ENCODE measurements around the gene PDE4C. TPM values are rescaled to one million over a fixed set of nuclear protein-coding genes. Genes with fewer than 3 reads are reported as not detected.

Gene PDE4C
- polyA plus RNA-seq, 1 donor from 2014 or later: 1.6 TPM

DNA sequence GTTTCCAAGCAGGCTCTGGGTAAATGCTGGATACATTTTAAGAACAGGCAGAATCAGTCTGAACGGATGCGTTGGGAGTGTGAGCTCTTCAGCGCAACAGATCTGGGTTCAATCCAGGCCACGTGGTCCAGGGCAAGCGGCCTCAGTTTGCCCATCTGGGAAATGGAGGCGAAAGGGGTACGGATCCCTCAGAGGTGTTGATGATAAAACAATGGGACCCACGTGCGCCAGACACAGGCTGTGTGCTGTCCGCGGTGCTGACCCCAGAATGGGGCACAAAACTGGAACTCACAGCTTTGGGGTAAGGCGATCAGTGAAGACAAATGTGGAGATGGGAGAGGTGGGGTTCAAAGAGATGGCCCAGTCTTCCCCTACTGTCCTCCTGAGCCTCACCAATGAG is 13.1 kb upstream of the PDE4C start:
- no peak overlapping the region for H3K4me3 ChIP-seq (ENCODE audit: low read length)
- H3K9me2 ChIP-seq (ENCODE audit: insufficient read depth, low read length): no peaks in the 10 kb centered on the region
- H4K20me1 ChIP-seq (ENCODE audit: insufficient read depth): no peaks in the 10 kb centered on the region
- H3K9ac ChIP-seq (ENCODE audit: low read length): no peak overlapping the region
- H3K4me2 ChIP-seq (ENCODE audit: low read length): no peak overlapping the region
- TF ChIP-seq EZH2 (IDR thresholded peaks at IDR 0.05; ENCODE audit: borderline replicate concordance, insufficient read depth, low read length, poor library complexity, severe bottlenecking) (no peak), RAD21 (conservative IDR thresholded peaks at IDR 0.05) (no peak), SMC3 (conservative IDR thresholded peaks at IDR 0.05; ENCODE audit: poor library complexity) (no peak), POLR2AphosphoS5 (IDR thresholded peaks at IDR 0.05) (no peak), TAF1 (IDR thresholded peaks at IDR 0.05; ENCODE audit: low read depth) (no peak), EP300 (conservative IDR thresholded peaks at IDR 0.05; ENCODE audit: poor library complexity, severe bottlenecking) (no peak), MXI1 (conservative IDR thresholded peaks at IDR 0.05; ENCODE audit: poor library complexity, severe bottlenecking) (no peak)
- TF ChIP-seq, protein P1, sequence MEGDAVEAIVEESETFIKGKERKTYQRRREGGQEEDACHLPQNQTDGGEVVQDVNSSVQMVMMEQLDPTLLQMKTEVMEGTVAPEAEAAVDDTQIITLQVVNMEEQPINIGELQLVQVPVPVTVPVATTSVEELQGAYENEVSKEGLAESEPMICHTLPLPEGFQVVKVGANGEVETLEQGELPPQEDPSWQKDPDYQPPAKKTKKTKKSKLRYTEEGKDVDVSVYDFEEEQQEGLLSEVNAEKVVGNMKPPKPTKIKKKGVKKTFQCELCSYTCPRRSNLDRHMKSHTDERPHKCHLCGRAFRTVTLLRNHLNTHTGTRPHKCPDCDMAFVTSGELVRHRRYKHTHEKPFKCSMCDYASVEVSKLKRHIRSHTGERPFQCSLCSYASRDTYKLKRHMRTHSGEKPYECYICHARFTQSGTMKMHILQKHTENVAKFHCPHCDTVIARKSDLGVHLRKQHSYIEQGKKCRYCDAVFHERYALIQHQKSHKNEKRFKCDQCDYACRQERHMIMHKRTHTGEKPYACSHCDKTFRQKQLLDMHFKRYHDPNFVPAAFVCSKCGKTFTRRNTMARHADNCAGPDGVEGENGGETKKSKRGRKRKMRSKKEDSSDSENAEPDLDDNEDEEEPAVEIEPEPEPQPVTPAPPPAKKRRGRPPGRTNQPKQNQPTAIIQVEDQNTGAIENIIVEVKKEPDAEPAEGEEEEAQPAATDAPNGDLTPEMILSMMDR (IDR thresholded peaks at IDR 0.05; ENCODE audit: poor library complexity, severe bottlenecking): no peak
- TF ChIP-seq, protein P2, sequence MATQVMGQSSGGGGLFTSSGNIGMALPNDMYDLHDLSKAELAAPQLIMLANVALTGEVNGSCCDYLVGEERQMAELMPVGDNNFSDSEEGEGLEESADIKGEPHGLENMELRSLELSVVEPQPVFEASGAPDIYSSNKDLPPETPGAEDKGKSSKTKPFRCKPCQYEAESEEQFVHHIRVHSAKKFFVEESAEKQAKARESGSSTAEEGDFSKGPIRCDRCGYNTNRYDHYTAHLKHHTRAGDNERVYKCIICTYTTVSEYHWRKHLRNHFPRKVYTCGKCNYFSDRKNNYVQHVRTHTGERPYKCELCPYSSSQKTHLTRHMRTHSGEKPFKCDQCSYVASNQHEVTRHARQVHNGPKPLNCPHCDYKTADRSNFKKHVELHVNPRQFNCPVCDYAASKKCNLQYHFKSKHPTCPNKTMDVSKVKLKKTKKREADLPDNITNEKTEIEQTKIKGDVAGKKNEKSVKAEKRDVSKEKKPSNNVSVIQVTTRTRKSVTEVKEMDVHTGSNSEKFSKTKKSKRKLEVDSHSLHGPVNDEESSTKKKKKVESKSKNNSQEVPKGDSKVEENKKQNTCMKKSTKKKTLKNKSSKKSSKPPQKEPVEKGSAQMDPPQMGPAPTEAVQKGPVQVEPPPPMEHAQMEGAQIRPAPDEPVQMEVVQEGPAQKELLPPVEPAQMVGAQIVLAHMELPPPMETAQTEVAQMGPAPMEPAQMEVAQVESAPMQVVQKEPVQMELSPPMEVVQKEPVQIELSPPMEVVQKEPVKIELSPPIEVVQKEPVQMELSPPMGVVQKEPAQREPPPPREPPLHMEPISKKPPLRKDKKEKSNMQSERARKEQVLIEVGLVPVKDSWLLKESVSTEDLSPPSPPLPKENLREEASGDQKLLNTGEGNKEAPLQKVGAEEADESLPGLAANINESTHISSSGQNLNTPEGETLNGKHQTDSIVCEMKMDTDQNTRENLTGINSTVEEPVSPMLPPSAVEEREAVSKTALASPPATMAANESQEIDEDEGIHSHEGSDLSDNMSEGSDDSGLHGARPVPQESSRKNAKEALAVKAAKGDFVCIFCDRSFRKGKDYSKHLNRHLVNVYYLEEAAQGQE (IDR thresholded peaks at IDR 0.05; ENCODE audit: borderline replicate concordance): no peak
- H3F3A ChIP-seq (ENCODE audit: insufficient read depth, low read length, poor library complexity, severe bottlenecking): no peaks in the 10 kb centered on the region
- H2AFZ ChIP-seq (ENCODE audit: low read depth, low read length): no peak overlapping the region
- no peak overlapping the region for H3K27ac ChIP-seq (ENCODE audit: low read length)
- no peaks in the 10 kb centered on the region for H3K27me3 ChIP-seq (ENCODE audit: insufficient read depth, low read depth, low read length)
- no peaks in the 10 kb centered on the region for H3K79me2 ChIP-seq (replicated peaks; ENCODE audit: insufficient read depth, low read length)
- H3K36me3 ChIP-seq (ENCODE audit: insufficient read depth, low read length): no peaks in the 10 kb centered on the region
- H3K9me3 ChIP-seq (ENCODE audit: low read length): no peaks in the 10 kb centered on the region

DNA sequence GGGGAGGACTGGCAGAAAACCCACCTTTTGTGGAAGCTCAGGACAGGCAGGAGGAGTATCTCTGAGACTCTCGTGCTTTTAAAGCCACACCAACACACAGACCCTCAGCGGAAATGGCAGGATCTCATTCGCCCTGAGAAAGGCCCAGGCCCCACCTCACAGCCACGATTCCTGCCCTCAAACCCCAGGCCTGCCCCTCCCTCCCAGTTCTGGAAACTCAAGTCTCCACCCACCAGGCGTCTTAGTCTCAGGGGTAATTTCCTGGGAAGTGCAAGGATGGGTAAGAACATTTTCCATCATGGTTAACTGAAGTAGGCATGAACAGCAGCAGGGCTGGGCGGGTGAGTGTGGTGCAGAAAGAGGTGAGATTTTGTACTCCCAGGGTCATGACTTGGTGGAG is 8.0 kb upstream of the PDE4C start:
- TF ChIP-seq RAD21 (conservative IDR thresholded peaks at IDR 0.05) (no peak), SMC3 (conservative IDR thresholded peaks at IDR 0.05; ENCODE audit: poor library complexity) (no peak), EP300 (conservative IDR thresholded peaks at IDR 0.05; ENCODE audit: poor library complexity, severe bottlenecking) (no peak), POLR2AphosphoS5 (IDR thresholded peaks at IDR 0.05) (no peak), EZH2 (IDR thresholded peaks at IDR 0.05; ENCODE audit: borderline replicate concordance, insufficient read depth, low read length, poor library complexity, severe bottlenecking) (no peak)
- TF ChIP-seq, protein P1 (IDR thresholded peaks at IDR 0.05; ENCODE audit: poor library complexity, severe bottlenecking): no peak
- TF ChIP-seq, protein P2 (IDR thresholded peaks at IDR 0.05; ENCODE audit: borderline replicate concordance): no peak
- no peak overlapping the region for H2AFZ ChIP-seq (ENCODE audit: low read depth, low read length)
- no peaks in the 10 kb centered on the region for H3K9me2 ChIP-seq (ENCODE audit: insufficient read depth, low read length)
- no peaks in the 10 kb centered on the region for H4K20me1 ChIP-seq (ENCODE audit: insufficient read depth)
- H3K27ac ChIP-seq (ENCODE audit: low read length): no peak overlapping the region
- H3K9me3 ChIP-seq (ENCODE audit: low read length): no peaks in the 10 kb centered on the region
- no peak overlapping the region for H3K4me2 ChIP-seq (ENCODE audit: low read length)
- peak overlapping the region; percentile 80 for H3K4me3 ChIP-seq (ENCODE audit: low read length)
- H3K27me3 ChIP-seq (ENCODE audit: insufficient read depth, low read depth, low read length): peaks cover 27% of the 10 kb centered on the region
- H3K36me3 ChIP-seq (ENCODE audit: insufficient read depth, low read length): no peaks in the 10 kb centered on the region
- H3K79me2 ChIP-seq (replicated peaks; ENCODE audit: insufficient read depth, low read length): no peaks in the 10 kb centered on the region
- H3K9ac ChIP-seq (ENCODE audit: low read length): no peak overlapping the region
- H3F3A ChIP-seq (ENCODE audit: insufficient read depth, low read length, poor library complexity, severe bottlenecking): no peaks in the 10 kb centered on the region

Measured in neural cell (in vitro differentiated cells).